NOMO-1 treated with DMSO at 0.1 percent for 48 hours (cell line): Measurements from ENCODE around the gene ANKH.
A peak's percentile ranks its signal among the peaks of the same experiment; 100 is the strongest.
"Not testable (repeated sequence)": the region's sequence is repeated elsewhere in the genome, so short reads cannot be mapped to it uniquely, and the experiment has no call there.

Experiments
- DNase-seq: peaks from one replicate; lab custom pipeline; 2025; ENCODE audit not compliant: unreplicated experiment; lab: John Stamatoyannopoulos, UW

The ANKH gene

GRCh38 chr5:14797385-14797784 is 74.2 kb downstream of the ANKH start:
- not testable (repeated sequence) for DNase-seq

GRCh38 chr5:14794583-14795230 is 76.9 kb downstream of the ANKH start:
- no peak for DNase-seq

DNA sequence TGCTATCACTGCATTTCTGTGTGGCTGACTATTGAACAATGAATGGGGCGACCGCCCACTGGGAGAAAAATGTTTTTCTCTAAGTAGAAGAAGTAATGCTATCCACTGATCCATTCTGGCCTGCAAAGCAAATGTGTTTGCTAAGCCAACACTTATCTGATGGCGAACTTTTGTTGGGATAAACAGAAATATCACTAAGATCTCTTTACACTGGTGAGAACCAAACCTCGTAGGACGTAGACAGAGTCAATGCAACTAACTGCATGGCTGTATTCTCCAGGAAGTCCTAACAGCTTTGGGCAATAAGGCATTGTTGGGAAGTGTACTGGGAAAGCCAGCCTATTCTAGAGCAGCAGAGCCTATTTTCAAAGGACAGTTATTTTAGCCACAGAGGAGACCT is 77.7 kb downstream of the ANKH start:
- DNase-seq: no peak

GRCh38 chr5:14790911-14791310 is 80.7 kb downstream of the ANKH start:
- no peak for DNase-seq

GRCh38 chr5:14790220-14790619 is 81.4 kb downstream of the ANKH start:
- DNase-seq: peak; percentile 76

- peak; percentile 23 for DNase-seq
Observed at GRCh38 chr5:14787801-14788579, 83.6 kb downstream of the ANKH start.

GRCh38 chr5:14783691-14784090 is 87.9 kb downstream of the ANKH start:
- DNase-seq: no peak

- DNase-seq: no peak
Observed at GRCh38 chr5:14782591-14782990, 89.0 kb downstream of the ANKH start.

GRCh38 chr5:14781106-14781505 is 90.5 kb downstream of the ANKH start:
- DNase-seq: no peak

DNA sequence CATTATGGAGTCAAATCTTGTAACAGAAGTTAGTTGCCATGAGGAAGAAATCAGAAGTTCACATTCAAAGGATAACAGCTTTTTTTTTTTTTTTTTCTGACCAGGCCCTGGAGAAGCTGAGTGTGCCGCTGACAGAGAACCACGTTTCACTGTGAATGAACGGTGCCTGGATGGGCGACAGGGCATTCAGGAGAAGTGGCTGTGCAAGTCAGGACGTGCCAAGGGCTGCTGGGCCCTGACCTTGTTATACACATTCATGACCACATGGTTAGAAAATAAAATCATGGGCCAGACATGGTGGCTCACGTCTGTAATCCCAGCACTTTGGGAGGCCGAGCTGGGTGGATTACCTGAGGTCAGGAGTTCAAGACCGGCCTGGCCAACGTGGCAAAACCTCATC is 91.6 kb downstream of the ANKH start:
- DNase-seq: no peak

GRCh38 chr5:14778792-14779070 is 92.8 kb downstream of the ANKH start:
- DNase-seq: no peak

DNA sequence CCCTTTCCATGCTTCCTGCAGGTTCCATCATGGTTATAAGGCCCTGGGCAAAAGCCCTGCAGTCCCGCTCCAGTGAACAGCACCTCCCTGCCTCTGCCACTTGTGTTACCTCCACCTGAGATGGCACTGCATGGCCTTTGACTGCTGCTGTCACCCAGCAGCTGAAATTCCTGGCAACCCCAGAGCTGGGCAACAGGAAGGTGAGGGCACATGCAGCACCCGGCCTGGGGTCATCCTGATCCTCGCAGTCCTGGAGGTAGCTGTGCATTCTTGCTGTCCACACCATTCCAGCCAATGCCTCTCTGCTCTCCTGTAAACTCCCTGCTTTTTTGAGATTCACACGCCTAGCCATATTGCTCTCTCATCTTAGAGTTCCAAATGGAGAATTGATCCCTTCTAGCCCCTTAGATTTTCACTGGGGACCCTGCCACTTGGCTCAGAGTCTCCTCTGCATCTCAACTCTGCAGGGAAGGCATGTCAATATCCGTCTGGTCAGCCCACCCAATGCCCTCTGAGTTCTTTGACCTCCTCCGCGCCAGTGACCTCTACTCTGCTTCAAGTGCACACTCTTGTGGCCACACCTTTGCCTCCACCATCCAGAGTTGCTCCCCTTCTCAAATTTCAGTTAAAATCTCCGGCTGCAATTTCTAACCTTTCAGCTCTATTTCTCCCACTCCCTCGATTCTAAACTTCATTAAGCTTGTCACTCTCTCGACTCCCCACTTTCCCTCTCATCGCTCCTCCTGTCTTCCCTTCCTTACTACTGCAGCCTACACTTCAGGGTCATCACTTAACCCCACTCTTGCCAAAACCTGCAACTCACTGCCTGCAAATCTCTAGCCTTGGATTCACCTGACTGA is 93.4 kb downstream of the ANKH start:
- no peak for DNase-seq

DNA sequence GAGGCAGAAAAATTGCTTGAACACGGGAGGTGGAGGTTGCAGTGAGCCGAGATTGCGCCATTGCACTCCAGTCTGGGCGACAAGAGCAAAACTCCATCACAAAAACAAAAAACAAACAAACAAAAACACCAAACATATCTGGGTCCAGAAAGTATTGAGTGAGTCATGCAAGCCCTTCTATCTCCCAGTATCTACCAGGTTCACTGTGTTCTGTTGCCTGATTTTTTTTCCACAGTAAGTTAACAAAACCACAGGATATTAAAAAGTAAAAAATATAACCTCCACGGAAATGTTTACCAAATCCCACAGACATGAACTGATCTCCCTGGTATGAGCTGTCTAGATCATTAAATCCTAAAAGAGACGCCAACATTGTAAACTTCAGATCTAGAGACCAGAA is 94.4 kb downstream of the ANKH start:
- DNase-seq: no peak

GRCh38 chr5:14776602-14777001 is 95.0 kb downstream of the ANKH start:
- no peak for DNase-seq

GRCh38 chr5:14775857-14776256 is 95.7 kb downstream of the ANKH start:
- DNase-seq: no peak

- DNase-seq: no peak
Observed at GRCh38 chr5:14773588-14773987, 98.0 kb downstream of the ANKH start.

- DNase-seq: no peak
Observed at GRCh38 chr5:14771972-14772371, 99.6 kb downstream of the ANKH start.

DNA sequence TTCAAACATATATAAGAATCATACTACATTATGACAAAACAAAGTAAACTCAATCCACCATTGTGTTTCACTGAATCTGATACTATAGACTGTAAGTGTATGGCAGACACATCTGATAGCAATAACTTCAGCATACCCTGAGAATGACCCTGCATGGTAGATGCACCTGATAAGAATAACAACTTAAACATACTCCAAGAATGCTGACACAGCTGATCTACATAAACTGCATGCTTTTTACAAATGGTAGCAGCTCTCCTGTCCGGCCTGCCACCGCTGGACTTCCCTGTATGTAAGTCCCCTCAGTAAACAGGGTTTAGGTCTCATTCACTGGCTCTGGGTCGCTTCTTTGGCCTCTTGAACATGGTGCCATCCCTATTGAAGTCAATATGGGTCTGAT is 100.4 kb downstream of the ANKH start:
- DNase-seq: no peak

- DNase-seq: no peak
Observed at GRCh38 chr5:14768508-14769365, 102.8 kb downstream of the ANKH start.

- peak; percentile 49 for DNase-seq
Observed at GRCh38 chr5:14767735-14768507, 103.7 kb downstream of the ANKH start.
